GM18502 (cell line): Measurements from ENCODE around the gene CEMIP2.
"Not testable (repeated sequence)": the region's sequence is repeated elsewhere in the genome, so short reads cannot be mapped to it uniquely, and the experiment has no call there.

Experiments
- ATAC-seq: cut with Tn5 transposase; IDR thresholded peaks from one replicate; pipeline ENCODE4 v1.9.1; 2021; ENCODE audit warnings: mild to moderate bottlenecking; ENCODE audit not compliant: unreplicated experiment, poor library complexity

Gene CEMIP2

GRCh38 chr9:71683598-71684235 is 84.6 kb downstream of the CEMIP2 start:
- no peak for ATAC-seq

- no peak for ATAC-seq
These were observed 86.5 kb downstream of the CEMIP2 start for GRCh38 chr9:71681708-71682272.

DNA sequence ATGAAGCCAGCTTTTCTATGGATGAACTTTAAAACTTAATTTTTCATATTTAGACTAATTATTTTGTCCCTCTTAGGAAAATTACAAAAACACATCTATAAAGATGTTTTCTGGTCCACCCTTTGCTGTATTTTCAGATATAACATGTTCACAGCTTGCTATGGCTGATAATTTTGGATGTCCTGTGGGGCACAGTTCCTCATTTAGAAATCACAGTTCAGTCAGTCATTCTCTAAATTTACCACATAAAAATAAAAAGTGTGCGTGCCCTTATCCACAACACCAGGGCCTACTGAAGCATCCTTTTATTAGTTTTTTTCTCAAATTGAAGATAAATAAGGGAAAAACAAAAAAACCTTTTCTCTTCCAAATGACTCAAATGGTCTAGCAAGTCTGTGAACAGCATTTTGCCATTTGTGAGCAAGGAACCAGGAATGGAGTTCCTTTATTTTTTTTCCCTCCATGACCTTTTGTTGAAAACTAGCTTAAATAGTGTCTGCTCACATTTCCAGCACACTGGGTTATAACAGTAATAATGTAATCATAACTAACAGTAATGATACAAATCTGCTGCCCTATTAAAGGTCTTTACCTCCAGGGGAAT is 87.1 kb downstream of the CEMIP2 start:
- ATAC-seq, result no peak

DNA sequence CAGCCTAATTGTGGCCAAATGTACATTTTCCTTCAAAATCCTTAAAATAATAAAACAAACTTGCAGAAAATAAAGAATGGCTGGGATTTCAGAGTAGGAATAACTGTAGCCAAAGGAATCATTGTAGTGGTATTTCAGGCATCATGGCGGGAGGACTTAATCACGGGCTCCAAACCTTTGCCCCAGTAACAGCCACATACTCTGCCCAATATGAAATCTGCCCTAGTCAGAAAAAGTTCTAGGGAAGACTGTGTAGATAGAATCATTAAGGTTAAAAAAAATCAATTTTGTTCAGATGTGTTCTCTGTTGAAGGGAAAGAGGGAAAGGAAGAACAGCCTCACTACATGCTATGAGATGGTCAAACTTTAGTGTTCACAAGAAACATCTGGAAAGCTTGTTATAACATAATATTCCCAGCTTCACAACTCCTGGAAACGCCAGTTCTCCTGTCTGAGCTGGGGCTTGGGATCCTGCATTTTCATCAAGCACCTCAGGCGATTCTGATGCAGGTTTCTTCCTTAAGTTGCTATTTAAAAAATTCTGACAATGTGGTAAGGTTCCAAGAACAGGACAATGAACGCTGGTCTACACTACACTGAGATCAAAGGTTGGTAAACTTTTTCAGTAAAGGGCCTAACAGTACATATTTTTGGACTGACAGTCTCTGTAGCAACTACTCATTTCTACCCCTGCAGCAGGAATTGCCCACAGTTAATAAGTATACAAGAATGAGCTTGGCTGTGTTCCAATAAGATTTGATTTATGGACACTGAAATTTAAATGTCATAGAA is 87.9 kb downstream of the CEMIP2 start:
- no peak for ATAC-seq

DNA sequence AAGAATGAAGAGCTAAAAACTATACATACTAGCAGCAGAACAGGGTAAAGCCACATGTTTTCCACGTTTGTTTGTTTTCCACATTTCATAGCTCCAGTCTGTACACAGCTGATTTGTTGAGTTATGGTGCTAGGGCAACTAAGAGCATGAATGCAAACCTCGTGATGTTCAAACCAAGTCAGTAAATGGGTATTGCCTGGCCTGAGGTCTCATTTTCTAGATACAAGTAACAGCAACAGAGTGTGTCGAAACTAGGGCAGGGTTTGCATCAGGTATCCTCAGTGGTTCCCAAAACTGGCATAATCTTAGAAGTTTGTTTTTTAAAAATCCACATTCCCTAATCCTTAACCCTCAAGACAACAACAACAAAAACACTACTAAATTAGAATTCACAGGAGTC is 89.3 kb downstream of the CEMIP2 start:
- no peak for ATAC-seq

DNA sequence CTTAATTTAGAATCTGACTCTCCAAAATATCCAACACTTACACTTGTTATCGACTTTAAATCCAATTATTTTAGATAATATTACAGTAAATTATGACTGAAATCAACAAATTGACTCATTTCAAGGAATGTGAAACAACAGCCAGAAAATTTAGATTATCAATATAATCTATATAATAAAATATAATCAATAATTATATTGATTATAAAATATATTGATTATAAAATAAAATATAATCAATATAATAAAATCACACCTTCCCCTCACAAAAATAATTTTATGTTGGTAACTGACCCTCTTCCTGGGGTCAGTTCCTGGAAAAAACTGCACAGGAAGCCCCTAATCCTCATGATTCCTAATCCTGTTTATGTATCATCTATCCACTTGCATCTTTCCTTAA is 91.1 kb downstream of the CEMIP2 start:
- ATAC-seq, result no peak

DNA sequence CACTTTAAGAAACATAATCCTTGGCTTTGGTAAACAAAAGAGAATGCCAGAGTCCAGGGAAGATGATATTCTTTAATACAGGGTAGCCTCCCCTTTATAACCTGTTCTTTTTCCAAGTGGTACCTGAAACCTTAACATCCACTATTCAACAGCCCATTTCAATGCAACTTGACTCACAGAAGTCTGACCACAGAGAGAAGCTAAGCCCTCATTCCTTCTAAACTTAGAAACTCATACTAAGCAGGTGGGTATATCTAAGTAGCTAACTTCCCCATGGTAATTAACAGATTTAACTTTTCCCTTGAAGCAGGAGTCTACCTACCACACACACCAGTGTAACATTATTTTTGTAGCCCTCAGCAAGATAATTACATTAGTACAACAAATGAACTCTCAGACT is 91.9 kb downstream of the CEMIP2 start:
- ATAC-seq, result no peak

GRCh38 chr9:71675857-71676165 is 92.5 kb downstream of the CEMIP2 start:
- no peak for ATAC-seq

DNA sequence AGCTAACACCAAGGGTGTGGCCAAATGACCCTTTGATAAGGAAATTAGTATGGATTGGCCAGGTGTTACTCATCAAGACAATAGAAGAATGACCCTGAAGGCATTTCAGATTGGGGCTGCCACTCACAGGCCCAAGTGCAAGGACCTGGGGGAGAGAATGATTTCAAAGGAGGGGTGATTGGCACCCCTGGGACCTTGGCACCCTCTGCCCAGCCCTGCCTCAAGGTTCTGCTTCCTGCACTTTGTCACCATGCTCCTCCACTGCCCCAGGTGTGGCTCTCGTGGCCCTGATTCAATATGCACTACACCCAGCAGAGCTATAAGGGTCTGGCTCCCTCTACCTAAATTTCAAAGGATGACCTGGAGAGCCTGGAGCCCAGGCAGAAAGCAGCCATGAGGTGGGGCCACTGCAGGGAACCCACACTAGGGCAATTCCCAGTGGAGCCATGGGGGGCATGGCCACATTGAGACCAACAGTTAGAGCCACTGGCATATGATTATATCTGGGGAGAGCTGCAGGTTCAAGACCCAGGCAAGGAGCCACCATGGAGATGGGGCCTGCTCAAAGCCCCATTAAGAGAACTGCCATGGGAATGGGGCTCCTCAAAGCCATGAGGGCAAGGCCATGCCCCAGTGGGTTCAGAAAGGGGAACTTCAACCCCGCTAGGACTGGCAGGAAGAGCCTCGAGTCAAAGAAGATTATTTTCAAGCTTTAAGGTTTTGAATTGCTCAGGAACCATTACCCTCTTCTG is 93.0 kb downstream of the CEMIP2 start:
- ATAC-seq, result no peak

DNA sequence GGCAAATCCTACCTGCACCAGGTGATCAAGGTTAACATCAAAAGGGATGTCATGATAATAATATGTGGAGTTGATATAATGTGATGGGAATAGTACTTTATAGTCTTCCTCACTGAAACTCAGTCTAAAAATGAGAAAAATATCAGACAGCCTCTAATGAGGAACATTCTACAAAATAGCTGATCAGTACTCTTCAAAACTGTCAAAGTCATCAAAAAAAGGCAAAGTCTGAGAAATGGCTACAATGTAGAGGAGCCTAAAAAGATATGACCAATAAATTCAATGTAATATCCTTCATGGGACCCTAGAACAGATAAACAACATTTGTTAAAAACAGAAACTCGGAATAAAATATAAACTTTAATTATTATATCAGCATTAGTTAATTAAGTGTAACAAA is 95.7 kb downstream of the CEMIP2 start:
- ATAC-seq, result no peak

DNA sequence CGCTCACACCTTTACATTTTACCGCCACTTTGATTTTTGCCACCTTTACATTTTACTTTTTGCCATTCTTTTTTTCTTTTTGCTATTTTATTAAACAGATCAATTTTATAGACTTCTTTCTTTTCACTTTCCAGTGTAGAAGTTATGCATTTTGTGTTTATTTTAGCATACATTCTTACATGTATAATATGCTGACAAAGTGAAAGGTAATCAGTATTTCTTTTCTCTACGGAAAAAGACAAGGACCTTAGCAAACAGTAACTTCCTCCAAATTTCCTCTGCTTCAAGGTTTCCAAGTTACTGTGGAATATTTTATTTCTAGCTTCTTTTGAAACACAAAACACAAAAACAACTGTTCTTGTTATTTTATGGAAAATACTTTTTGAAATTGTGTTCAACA is 97.0 kb downstream of the CEMIP2 start:
- ATAC-seq, result no peak

GRCh38 chr9:71670121-71670520 is 98.2 kb downstream of the CEMIP2 start:
- ATAC-seq, result no peak

DNA sequence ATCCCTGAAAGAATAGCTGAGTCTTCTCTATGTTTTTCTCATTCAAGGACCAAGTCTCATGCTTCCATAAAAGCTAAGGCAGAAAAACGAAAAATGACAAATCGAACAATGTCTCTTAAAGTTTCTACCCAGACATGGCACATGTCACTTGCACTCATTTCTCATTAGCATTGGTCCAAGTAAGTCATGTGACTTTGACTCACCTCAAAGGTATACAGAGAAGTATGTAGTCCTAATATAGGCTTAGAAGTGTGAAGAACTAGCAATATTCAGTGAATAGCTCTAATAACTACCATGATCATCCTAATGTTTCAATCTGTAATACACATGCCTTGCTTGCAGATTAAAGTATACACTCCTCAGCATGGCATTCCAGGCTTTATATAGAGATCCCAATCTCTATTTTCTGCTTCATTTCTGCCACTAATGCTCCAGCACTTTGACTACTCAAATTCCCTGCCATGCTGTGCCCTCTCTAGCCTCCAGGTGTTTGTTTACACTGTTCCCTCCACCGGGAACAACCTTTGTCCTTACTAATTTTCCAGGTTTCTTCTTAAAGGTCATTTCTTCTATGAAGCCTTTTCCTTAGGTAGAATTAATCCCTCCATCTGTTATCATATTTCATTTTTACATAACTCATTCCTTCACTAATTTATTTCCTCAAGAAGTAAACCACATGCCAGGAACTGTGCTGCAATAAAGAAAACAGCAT is 98.9 kb downstream of the CEMIP2 start:
- ATAC-seq, result no peak

- no peak for ATAC-seq
These were observed 99.6 kb downstream of the CEMIP2 start for GRCh38 chr9:71668717-71669116.

GRCh38 chr9:71665247-71665646 is 103.1 kb downstream of the CEMIP2 start:
- no peak for ATAC-seq

GRCh38 chr9:71664566-71664965 is 103.7 kb downstream of the CEMIP2 start:
- ATAC-seq, result no peak

DNA sequence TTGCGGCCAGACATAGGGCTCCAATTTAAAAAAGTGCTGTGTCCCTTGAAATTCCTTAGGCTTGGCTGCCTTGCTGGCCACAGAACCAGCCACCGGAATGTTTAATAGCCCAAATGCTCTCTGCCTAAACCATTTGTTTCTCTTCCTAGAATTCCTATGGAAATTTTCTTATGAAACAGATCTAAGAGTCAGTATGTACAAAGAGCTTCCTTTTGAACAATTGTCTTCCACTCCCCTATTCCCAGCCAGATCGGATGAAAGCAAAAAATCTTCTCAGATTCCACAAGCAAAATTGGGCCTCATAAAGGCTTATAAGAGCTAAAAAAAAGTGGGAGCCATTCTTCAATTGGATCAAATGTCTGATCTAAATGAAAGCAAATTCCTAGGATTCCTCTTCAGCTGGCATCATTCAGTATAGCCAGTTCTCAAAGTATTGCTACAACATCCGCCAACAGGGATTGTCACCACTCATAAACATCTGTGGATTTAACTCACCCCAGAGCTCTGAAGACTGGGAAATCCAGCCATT is 104.3 kb downstream of the CEMIP2 start:
- no peak for ATAC-seq

- ATAC-seq, result no peak
These were observed 105.1 kb downstream of the CEMIP2 start for GRCh38 chr9:71663216-71663615.

DNA sequence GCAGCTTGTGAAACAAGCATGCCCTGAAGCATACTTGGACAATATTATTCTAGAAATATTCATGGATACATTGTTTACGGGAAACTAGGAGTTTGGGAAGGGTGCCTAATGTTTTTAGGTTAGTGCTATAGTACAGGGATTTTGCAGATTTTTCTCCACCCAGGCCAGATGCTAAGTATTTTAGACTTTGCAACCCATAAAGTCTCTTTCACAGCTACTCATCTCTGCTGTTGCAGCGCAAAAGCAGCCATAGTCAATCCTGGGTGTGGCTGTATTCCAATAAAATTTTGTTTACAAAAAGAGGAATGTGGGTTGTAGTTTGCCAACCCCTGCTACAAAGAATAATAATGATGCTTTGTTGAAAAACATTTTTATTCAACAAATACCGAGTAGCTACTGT is 106.2 kb downstream of the CEMIP2 start:
- ATAC-seq, result no peak

DNA sequence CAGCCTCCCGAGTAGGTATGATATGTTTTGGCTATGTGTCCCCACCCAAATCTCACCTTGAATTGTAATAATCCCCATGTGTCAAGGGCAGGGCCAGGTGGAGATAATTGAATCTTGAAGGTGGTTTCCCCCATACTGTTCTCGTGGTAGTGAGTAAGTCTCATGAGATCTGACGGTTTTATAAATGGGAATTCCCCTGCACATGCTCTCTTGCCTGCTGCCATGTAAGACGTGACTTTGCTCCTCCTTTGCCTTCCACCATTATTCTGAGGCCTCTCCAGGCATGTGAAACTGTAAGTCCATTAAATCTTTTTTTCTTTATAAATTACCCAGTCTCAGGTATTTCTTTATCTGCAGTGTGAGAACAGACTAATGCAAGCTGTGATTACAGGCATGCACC is 111.0 kb downstream of the CEMIP2 start:
- ATAC-seq, result not testable (repeated sequence)
